ENCODE measurements around the gene APOC3.

DNA sequence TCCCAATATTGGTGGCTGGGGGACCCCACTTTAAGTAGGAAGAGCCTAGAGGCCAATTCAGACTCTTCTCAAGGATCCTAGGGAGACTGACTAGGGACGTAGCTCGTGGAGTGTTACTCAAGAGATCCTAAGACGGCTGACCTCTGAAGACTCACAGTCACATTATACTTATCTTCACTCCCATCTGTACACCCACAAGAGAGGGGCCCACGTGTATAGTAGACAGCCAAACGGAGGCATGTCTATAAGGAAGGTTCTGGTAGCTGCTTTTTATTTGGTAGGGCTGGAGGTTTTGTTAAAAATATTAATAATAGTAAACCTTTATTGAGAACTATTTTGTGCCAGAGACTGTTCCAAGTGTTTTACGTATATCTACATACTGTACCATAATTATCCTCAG is 30.6 kb downstream of the APOC3 start:
- TF ChIP-seq, protein P1, sequence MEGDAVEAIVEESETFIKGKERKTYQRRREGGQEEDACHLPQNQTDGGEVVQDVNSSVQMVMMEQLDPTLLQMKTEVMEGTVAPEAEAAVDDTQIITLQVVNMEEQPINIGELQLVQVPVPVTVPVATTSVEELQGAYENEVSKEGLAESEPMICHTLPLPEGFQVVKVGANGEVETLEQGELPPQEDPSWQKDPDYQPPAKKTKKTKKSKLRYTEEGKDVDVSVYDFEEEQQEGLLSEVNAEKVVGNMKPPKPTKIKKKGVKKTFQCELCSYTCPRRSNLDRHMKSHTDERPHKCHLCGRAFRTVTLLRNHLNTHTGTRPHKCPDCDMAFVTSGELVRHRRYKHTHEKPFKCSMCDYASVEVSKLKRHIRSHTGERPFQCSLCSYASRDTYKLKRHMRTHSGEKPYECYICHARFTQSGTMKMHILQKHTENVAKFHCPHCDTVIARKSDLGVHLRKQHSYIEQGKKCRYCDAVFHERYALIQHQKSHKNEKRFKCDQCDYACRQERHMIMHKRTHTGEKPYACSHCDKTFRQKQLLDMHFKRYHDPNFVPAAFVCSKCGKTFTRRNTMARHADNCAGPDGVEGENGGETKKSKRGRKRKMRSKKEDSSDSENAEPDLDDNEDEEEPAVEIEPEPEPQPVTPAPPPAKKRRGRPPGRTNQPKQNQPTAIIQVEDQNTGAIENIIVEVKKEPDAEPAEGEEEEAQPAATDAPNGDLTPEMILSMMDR (IDR thresholded peaks at IDR 0.05) = no peak
- TF ChIP-seq, protein P2, sequence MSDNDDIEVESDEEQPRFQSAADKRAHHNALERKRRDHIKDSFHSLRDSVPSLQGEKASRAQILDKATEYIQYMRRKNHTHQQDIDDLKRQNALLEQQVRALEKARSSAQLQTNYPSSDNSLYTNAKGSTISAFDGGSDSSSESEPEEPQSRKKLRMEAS (CRISPR knock-in tag; IDR thresholded peaks at IDR 0.05) = no peak
- TF ChIP-seq FOXJ3 (CRISPR knock-in tag; IDR thresholded peaks at IDR 0.05; ENCODE audit: borderline replicate concordance) = no peak
- no peak for TF ChIP-seq ZNF121 (CRISPR knock-in tag; IDR thresholded peaks at IDR 0.05)
- TF ChIP-seq ETV6 (CRISPR knock-in tag; IDR thresholded peaks at IDR 0.05) = no peak
- TF ChIP-seq, protein P3, sequence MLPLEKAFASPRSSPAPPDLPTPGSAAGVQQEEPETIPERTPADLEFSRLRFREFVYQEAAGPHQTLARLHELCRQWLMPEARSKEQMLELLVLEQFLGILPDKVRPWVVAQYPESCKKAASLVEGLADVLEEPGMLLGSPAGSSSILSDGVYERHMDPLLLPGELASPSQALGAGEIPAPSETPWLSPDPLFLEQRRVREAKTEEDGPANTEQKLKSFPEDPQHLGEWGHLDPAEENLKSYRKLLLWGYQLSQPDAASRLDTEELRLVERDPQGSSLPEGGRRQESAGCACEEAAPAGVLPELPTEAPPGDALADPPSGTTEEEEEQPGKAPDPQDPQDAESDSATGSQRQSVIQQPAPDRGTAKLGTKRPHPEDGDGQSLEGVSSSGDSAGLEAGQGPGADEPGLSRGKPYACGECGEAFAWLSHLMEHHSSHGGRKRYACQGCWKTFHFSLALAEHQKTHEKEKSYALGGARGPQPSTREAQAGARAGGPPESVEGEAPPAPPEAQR (CRISPR knock-in tag; IDR thresholded peaks at IDR 0.05) = no peak
- TF ChIP-seq, protein P4, sequence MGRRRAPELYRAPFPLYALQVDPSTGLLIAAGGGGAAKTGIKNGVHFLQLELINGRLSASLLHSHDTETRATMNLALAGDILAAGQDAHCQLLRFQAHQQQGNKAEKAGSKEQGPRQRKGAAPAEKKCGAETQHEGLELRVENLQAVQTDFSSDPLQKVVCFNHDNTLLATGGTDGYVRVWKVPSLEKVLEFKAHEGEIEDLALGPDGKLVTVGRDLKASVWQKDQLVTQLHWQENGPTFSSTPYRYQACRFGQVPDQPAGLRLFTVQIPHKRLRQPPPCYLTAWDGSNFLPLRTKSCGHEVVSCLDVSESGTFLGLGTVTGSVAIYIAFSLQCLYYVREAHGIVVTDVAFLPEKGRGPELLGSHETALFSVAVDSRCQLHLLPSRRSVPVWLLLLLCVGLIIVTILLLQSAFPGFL (CRISPR knock-in tag; IDR thresholded peaks at IDR 0.05; ENCODE audit: borderline replicate concordance) = no peak
- TF ChIP-seq, protein P5, sequence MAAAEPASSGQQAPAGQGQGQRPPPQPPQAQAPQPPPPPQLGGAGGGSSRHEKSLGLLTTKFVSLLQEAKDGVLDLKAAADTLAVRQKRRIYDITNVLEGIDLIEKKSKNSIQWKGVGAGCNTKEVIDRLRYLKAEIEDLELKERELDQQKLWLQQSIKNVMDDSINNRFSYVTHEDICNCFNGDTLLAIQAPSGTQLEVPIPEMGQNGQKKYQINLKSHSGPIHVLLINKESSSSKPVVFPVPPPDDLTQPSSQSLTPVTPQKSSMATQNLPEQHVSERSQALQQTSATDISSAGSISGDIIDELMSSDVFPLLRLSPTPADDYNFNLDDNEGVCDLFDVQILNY (CRISPR knock-in tag; IDR thresholded peaks at IDR 0.05) = no peak
- TF ChIP-seq SP1 (CRISPR knock-in tag; conservative IDR thresholded peaks at IDR 0.05) = no peak
- TF ChIP-seq JUN (CRISPR knock-in tag; IDR thresholded peaks at IDR 0.05) = no peak
- TF ChIP-seq, protein P6, sequence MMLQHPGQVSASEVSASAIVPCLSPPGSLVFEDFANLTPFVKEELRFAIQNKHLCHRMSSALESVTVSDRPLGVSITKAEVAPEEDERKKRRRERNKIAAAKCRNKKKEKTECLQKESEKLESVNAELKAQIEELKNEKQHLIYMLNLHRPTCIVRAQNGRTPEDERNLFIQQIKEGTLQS (CRISPR knock-in tag; conservative IDR thresholded peaks at IDR 0.05) = no peak
- no peak for TF ChIP-seq RORB (CRISPR knock-in tag; IDR thresholded peaks at IDR 0.05)
- no peak for TF ChIP-seq RELA (CRISPR knock-in tag; IDR thresholded peaks at IDR 0.05; ENCODE audit: borderline replicate concordance)

Data from WTC11 (cell line).